Astrocyte (in vitro differentiated cells and primary cell): ENCODE data around the gene NOLC1.

Source experiments
- EZH2 ChIP-seq: IDR thresholded peaks from 2 replicates; pipeline ENCODE4 v1.6.1; 2012; ENCODE audit warnings: mild to moderate bottlenecking, low read length, inconsistent platforms; ENCODE audit not compliant: insufficient read depth
- TF ChIP-seq, protein P1 (sequence below): IDR thresholded peaks from 2 replicates; pipeline ENCODE4 v1.5.1; 2011; ENCODE audit warnings: low read depth, mild to moderate bottlenecking, inconsistent platforms, low read length, moderate library complexity; ENCODE audit not compliant: insufficient read depth

DNA sequence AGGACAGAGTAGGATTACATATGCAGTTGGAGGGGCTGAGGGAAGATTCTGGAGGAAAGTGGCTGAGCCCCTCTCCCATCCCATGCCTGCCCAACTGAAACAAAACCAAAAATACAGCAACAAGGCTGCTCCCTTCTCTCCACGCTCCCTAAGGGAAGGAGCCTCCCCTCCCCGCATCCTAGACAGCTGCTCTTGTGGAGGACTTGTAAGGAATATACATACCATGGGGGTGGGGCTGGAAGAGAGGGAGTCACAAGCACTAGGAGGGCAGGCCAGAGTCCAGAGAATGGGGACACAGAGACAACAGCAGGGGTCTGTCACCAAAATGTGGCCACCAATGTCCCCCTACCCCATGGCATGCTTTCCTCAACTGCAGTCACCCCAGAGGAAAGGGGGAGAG lies 45.2 kb upstream of the NOLC1 start:
- TF ChIP-seq, protein P1, sequence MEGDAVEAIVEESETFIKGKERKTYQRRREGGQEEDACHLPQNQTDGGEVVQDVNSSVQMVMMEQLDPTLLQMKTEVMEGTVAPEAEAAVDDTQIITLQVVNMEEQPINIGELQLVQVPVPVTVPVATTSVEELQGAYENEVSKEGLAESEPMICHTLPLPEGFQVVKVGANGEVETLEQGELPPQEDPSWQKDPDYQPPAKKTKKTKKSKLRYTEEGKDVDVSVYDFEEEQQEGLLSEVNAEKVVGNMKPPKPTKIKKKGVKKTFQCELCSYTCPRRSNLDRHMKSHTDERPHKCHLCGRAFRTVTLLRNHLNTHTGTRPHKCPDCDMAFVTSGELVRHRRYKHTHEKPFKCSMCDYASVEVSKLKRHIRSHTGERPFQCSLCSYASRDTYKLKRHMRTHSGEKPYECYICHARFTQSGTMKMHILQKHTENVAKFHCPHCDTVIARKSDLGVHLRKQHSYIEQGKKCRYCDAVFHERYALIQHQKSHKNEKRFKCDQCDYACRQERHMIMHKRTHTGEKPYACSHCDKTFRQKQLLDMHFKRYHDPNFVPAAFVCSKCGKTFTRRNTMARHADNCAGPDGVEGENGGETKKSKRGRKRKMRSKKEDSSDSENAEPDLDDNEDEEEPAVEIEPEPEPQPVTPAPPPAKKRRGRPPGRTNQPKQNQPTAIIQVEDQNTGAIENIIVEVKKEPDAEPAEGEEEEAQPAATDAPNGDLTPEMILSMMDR, result no peak
- TF ChIP-seq EZH2, result no peak
